HCT116 (cell line): ENCODE measurements around the gene POR. TPM values are rescaled to one million over a fixed set of nuclear protein-coding genes. Genes with fewer than 3 reads are reported as not detected.

ENCODE experiments used
- ATAC-seq: fragments of 200-7000 bp; cut with Tn5 transposase; 2 replicates; pipeline ENCODE4 v1.9.1; 2020; ENCODE audit warnings: mild to moderate bottlenecking, moderate library complexity
- BruUV-seq: library from RNA; stranded (reverse); fragments of 400-500 nt; replicated peaks from 2 replicates; lab custom pipeline; 2021; lab: Mats Ljungman, UMichigan
- CTCF ChIA-PET: fragments of 300-600 bp; sonication (Branson Sonifier 250); formaldehyde crosslinking; loops from one replicate; lab custom pipeline; 2021; ENCODE audit warnings: antibody characterized with exemption; lab: Charles Lee
- POLR2A ChIA-PET: fragments of 300-600, 350-600 bp; sonication (Branson Sonifier 250); formaldehyde crosslinking; loops from one replicate; lab custom pipeline; 2021; ENCODE audit warnings: antibody characterized with exemption; lab: Charles Lee
- RAD21 ChIA-PET, 2 experiments: fragments of 300-600 bp; sonication (Branson Sonifier 250); formaldehyde crosslinking; loops; one replicate each; lab custom pipeline; 2023; ENCODE audit warnings: low total read pairs in 2 of 2; ENCODE audit not compliant: uncharacterized antibody in 2 of 2, unreplicated experiment in 2 of 2, low non-redundant PET in 1 of 2; lab: Charles Lee
- DNase-seq: peaks from one replicate; pipeline ENCODE4 v3.0.0-alpha.2; 2010; ENCODE audit warnings: low read depth, low spot score
- H2AFZ ChIP-seq: fragments of 200-600 bp; shearing (Covaris generic), sonication (generic); 2 replicates; pipeline ENCODE4 v1.6.1; 2017; ENCODE audit warnings: low read depth, mixed run types, mixed read lengths, antibody characterized with exemption, low read length; ENCODE audit not compliant: poor library complexity, severe bottlenecking
- H3K27ac ChIP-seq: 2 replicates; pipeline ENCODE4 v1.5.1; 2012; ENCODE audit warnings: low read depth, low read length
- H3K27me3 ChIP-seq: fragments of 200-600 bp; sonication (generic); 2 replicates; pipeline ENCODE4 v1.6.1; 2016; ENCODE audit warnings: mixed run types, low read length, mixed read lengths; ENCODE audit not compliant: insufficient read depth
- H3K36me3 ChIP-seq, 2 experiments: fragments of 200-500 bp in 1 of 2; fragments of 200-600 bp in 1 of 2; sonication (Bioruptor generic) in 1 of 2; sonication (generic) in 1 of 2; 2 replicates each; pipeline versions ENCODE4 v1.5.1 to v1.6.1; 2014 to 2016; ENCODE audit warnings: low read length in 2 of 2, inconsistent platforms in 1 of 2, mixed read lengths in 1 of 2, mixed run types in 1 of 2; ENCODE audit not compliant: insufficient read depth in 2 of 2, control insufficient read depth in 1 of 2
- H3K4me1 ChIP-seq, 2 experiments: fragments of 200-600 bp in 1 of 2; sonication (generic) in 1 of 2; 2 replicates each; pipeline versions ENCODE4 v1.5.1 to v1.6.1; 2012 to 2017; ENCODE audit warnings: low read length in 2 of 2, inconsistent platforms in 1 of 2, mild to moderate bottlenecking in 1 of 2, mixed read lengths in 1 of 2, mixed run types in 1 of 2, moderate library complexity in 1 of 2; ENCODE audit not compliant: insufficient read depth in 2 of 2, control insufficient read depth in 1 of 2
- H3K4me2 ChIP-seq: fragments of 200-600 bp; sonication (generic); 2 replicates; pipeline ENCODE4 v1.6.1; 2017; ENCODE audit warnings: mixed run types, low read length, mixed read lengths
- H3K4me3 ChIP-seq, 2 experiments: fragments of 200-600 bp in 1 of 2; sonication (generic) in 1 of 2; replicated peaks in 1 of 2; 2 replicates each; pipeline ENCODE4 v1.5.1; 2011 to 2016; ENCODE audit warnings: low read length in 2 of 2, control low read depth in 1 of 2, low read depth in 1 of 2, mild to moderate bottlenecking in 1 of 2, mixed read lengths in 1 of 2, mixed run types in 1 of 2
- H3K79me2 ChIP-seq: fragments of 200-600 bp; sonication (generic); 2 replicates; pipeline ENCODE4 v1.6.1; 2017; ENCODE audit warnings: mild to moderate bottlenecking, mixed run types, low read length, moderate library complexity, mixed read lengths; ENCODE audit not compliant: insufficient read depth
- H3K9ac ChIP-seq: fragments of 200-600 bp; sonication (generic); 2 replicates; pipeline ENCODE4 v1.6.1; 2016; ENCODE audit warnings: low read length, mixed read lengths
- H3K9me2 ChIP-seq: fragments of 200-600 bp; sonication (generic), shearing (Covaris generic); 2 replicates; pipeline ENCODE4 v1.6.1; 2017; ENCODE audit warnings: mixed run types, mild to moderate bottlenecking, moderate library complexity; ENCODE audit not compliant: insufficient read depth
- H3K9me3 ChIP-seq, 2 experiments: fragments of 200-500 bp in 1 of 2; fragments of 200-600 bp in 1 of 2; sonication (Bioruptor generic) in 1 of 2; sonication (generic) in 1 of 2; 2 replicates each; pipeline ENCODE4 v1.6.1; 2014 to 2017; ENCODE audit warnings: low read length in 2 of 2, mixed read lengths in 2 of 2, inconsistent platforms in 1 of 2, low read depth in 1 of 2, mild to moderate bottlenecking in 1 of 2, mixed run types in 1 of 2, moderate library complexity in 1 of 2; ENCODE audit not compliant: control insufficient read depth in 1 of 2, insufficient read depth in 1 of 2
- H4K20me1 ChIP-seq: fragments of 200-600 bp; sonication (generic), shearing (Covaris generic); 2 replicates; pipeline ENCODE4 v1.6.1; 2017; ENCODE audit warnings: mixed run types, mild to moderate bottlenecking, moderate library complexity; ENCODE audit not compliant: insufficient read depth
- CBX3 ChIP-seq: IDR thresholded peaks from 2 replicates; pipeline ENCODE4 v1.6.1; 2012; ENCODE audit warnings: low read depth
- CTCF ChIP-seq, 3 experiments: fragments of 200-600 bp in 1 of 3; sonication (generic) in 1 of 3; IDR thresholded peaks in 2 of 3; conservative IDR thresholded peaks in 1 of 3; 2 replicates each; pipeline ENCODE4 v1.5.1; 2012 to 2017; ENCODE audit warnings: low read depth in 2 of 3, low read length in 2 of 3, antibody characterized with exemption in 1 of 3, borderline replicate concordance in 1 of 3, control low read depth in 1 of 3, mild to moderate bottlenecking in 1 of 3, mixed read lengths in 1 of 3, mixed run types in 1 of 3, moderate library complexity in 1 of 3; ENCODE audit not compliant: insufficient read depth in 1 of 3
- EGR1 ChIP-seq: IDR thresholded peaks from 2 replicates; pipeline ENCODE4 v1.6.1; 2012; ENCODE audit warnings: low read depth
- EZH2 ChIP-seq: fragments of 200-600 bp; sonication (generic); IDR thresholded peaks from 2 replicates; pipeline ENCODE4 v1.6.1; 2017; ENCODE audit warnings: antibody characterized with exemption, mixed run types
- EZH2phosphoT487 ChIP-seq: fragments of 200-600 bp; IDR thresholded peaks from 2 replicates; pipeline ENCODE4 v1.6.1; 2018; ENCODE audit warnings: antibody characterized with exemption, borderline replicate concordance
- FOSL1 ChIP-seq: IDR thresholded peaks from 2 replicates; pipeline ENCODE4 v1.6.1; 2012; ENCODE audit warnings: low read depth
- JUND ChIP-seq: IDR thresholded peaks from 2 replicates; pipeline ENCODE4 v1.6.1; 2012
- MAX ChIP-seq: IDR thresholded peaks from 2 replicates; pipeline ENCODE4 v1.6.1; 2012
- POLR2AphosphoS5 ChIP-seq: IDR thresholded peaks from 2 replicates; pipeline ENCODE4 v1.6.1; 2011; ENCODE audit warnings: mild to moderate bottlenecking, low read depth, low read length, moderate library complexity
- SIN3A ChIP-seq: IDR thresholded peaks from 2 replicates; pipeline ENCODE4 v1.6.1; 2012; ENCODE audit warnings: low read depth
- TCF7L2 ChIP-seq: IDR thresholded peaks from 2 replicates; pipeline ENCODE4 v1.7.0; 2011; ENCODE audit warnings: borderline replicate concordance, inconsistent platforms; ENCODE audit not compliant: insufficient read depth, insufficient read length; ENCODE audit errors: extremely low read depth
- YY1 ChIP-seq: IDR thresholded peaks from 2 replicates; pipeline ENCODE4 v1.6.1; 2011; ENCODE audit warnings: low read length, low read depth, moderate library complexity, mild to moderate bottlenecking; ENCODE audit not compliant: insufficient replicate concordance; ENCODE audit errors: extremely low read depth
- ZFX ChIP-seq: fragments of 450-650 bp; IDR thresholded peaks from 2 replicates; pipeline ENCODE4 v1.6.1; 2017
- ZNF274 ChIP-seq: fragments of 200-500 bp; sonication (Bioruptor generic); IDR thresholded peaks from 2 replicates; pipeline ENCODE4 v1.6.1; 2014; ENCODE audit warnings: mild to moderate bottlenecking, low read depth, low read length, inconsistent platforms
- intact Hi-C: fragments of 100-400 bp; cut with micrococcal nuclease; formaldehyde crosslinking; loops from 2 replicates; pipeline ENCODE4 v1.10.0; 2022
- total RNA-seq: library from RNA; stranded (reverse); gene quantifications from one replicate; pipeline ENCODE4 v1.2.1, GENCODE V29; 2021; ENCODE audit not compliant: unreplicated experiment
- TF ChIP-seq, protein P1 (sequence below): IDR thresholded peaks from 2 replicates; pipeline ENCODE4 v1.6.1; 2011; ENCODE audit warnings: mild to moderate bottlenecking, low read length, moderate library complexity; ENCODE audit not compliant: insufficient replicate concordance; ENCODE audit errors: extremely low read depth
- TF ChIP-seq, protein P2 (sequence below): IDR thresholded peaks from 2 replicates; pipeline ENCODE4 v1.6.1; 2012

The POR gene
- total RNA-seq, 1 experiment from 2014 or later: 120 TPM

DNA sequence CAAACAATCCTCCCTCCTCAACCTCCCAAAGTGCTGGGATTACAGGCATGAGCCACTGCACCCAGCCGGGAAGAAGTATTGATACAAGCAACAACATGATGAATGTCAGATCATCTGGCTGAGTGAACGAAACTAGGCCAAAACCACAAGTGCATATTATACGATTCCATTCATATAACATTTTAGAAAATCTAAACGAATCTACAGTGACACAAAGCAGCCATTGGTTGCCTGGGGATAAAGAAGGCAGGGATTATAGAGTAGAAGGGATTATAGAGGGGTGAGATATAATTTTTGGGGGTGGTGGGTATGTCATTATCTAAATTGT is 47.6 kb upstream of the POR start:
- CTCF ChIA-PET: interaction anchor here (2.0 to 3.6 kb wide), 2 partner anchors 108 to 154 kb away, joined by 10 to 72 read pairs; no protein-coding TSS in a partner anchor
- no peaks in the 10 kb centered on the region for H4K20me1 ChIP-seq
- TF ChIP-seq EGR1 (no peak), POLR2AphosphoS5 (no peak), CBX3 (no peak), SIN3A (no peak), EZH2 (no peak), ZFX (no peak), JUND (no peak), ZNF274 (no peak), YY1 (no peak), CTCF (IDR thresholded peaks at IDR 0.05 in 2 of 3, conservative IDR thresholded peaks at IDR 0.05 in 1 of 3; ENCODE audit: borderline replicate concordance in 1 of 3, insufficient read depth in 1 of 3, low read depth in 2 of 3, low read length in 2 of 3) (no peak), FOSL1 (no peak), MAX (no peak), EZH2phosphoT487 (no peak), TCF7L2 (no peak)
- TF ChIP-seq, protein P1, sequence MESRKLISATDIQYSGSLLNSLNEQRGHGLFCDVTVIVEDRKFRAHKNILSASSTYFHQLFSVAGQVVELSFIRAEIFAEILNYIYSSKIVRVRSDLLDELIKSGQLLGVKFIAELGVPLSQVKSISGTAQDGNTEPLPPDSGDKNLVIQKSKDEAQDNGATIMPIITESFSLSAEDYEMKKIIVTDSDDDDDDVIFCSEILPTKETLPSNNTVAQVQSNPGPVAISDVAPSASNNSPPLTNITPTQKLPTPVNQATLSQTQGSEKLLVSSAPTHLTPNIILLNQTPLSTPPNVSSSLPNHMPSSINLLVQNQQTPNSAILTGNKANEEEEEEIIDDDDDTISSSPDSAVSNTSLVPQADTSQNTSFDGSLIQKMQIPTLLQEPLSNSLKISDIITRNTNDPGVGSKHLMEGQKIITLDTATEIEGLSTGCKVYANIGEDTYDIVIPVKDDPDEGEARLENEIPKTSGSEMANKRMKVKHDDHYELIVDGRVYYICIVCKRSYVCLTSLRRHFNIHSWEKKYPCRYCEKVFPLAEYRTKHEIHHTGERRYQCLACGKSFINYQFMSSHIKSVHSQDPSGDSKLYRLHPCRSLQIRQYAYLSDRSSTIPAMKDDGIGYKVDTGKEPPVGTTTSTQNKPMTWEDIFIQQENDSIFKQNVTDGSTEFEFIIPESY: no peak
- TF ChIP-seq, protein P2, sequence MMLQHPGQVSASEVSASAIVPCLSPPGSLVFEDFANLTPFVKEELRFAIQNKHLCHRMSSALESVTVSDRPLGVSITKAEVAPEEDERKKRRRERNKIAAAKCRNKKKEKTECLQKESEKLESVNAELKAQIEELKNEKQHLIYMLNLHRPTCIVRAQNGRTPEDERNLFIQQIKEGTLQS: no peak
- intact Hi-C loops: loop anchor here (2.0 kb wide), 1 partner anchor 263 kb away; no protein-coding TSS in a partner anchor
- H3K4me2 ChIP-seq: no peak overlapping the region
- H2AFZ ChIP-seq: peak overlapping the region; percentile 61
- H3K4me1 ChIP-seq: peaks cover 0 to 11% of the 10 kb centered on the region in 2 experiments; a peak in 3 of 4 replicates
- H3K9me3 ChIP-seq: no peaks in the 10 kb centered on the region
- H3K79me2 ChIP-seq: no peaks in the 10 kb centered on the region
- H3K9me2 ChIP-seq: no peaks in the 10 kb centered on the region
- no peaks in the 10 kb centered on the region for H3K27me3 ChIP-seq
- H3K4me3 ChIP-seq: no peak overlapping the region
- H3K36me3 ChIP-seq: no peaks in the 10 kb centered on the region
- no TSS peak for BruUV-seq
- no peak overlapping the region for H3K9ac ChIP-seq
- ATAC-seq (no peak), DNase-seq (no peak)
- RAD21 ChIA-PET: interaction anchor here (1.0 to 1.4 kb wide), 2 partner anchors 62 to 153 kb away, joined by 3 to 22 read pairs; no protein-coding TSS in a partner anchor
- POLR2A ChIA-PET: no interaction called here
- no peak overlapping the region for H3K27ac ChIP-seq
